ENCODE measurements around the gene ANGEL1.

- TF ChIP-seq, protein P1, sequence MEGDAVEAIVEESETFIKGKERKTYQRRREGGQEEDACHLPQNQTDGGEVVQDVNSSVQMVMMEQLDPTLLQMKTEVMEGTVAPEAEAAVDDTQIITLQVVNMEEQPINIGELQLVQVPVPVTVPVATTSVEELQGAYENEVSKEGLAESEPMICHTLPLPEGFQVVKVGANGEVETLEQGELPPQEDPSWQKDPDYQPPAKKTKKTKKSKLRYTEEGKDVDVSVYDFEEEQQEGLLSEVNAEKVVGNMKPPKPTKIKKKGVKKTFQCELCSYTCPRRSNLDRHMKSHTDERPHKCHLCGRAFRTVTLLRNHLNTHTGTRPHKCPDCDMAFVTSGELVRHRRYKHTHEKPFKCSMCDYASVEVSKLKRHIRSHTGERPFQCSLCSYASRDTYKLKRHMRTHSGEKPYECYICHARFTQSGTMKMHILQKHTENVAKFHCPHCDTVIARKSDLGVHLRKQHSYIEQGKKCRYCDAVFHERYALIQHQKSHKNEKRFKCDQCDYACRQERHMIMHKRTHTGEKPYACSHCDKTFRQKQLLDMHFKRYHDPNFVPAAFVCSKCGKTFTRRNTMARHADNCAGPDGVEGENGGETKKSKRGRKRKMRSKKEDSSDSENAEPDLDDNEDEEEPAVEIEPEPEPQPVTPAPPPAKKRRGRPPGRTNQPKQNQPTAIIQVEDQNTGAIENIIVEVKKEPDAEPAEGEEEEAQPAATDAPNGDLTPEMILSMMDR (conservative IDR thresholded peaks at IDR 0.05 in 1 of 2, IDR thresholded peaks at IDR 0.05 in 1 of 2; ENCODE audit: low read depth in 1 of 2, low read length in 2 of 2): no peak
- no peak for TF ChIP-seq EZH2 (IDR thresholded peaks at IDR 0.05; ENCODE audit: low read length, missing control alignments)
Measured at GRCh38 chr14:76792422-76792821, 20.3 kb downstream of the ANGEL1 start.
